SK-N-SH (cell line): ENCODE results near the gene DISP2. TPM values are rescaled to one million over a fixed set of nuclear protein-coding genes. Genes with fewer than 3 reads are reported as not detected.

Source experiments
- CTCF ChIA-PET: fragments of 300-600, 350-600 bp; formaldehyde crosslinking; extraction: SDS; loops from one replicate; lab custom pipeline; 2021; lab: Yijun Ruan, JAX
- POLR2A ChIA-PET: fragments of 350-600 bp; sonication (Branson Sonifier 250); formaldehyde crosslinking; extraction: SDS; loops from one replicate; lab custom pipeline; 2020; ENCODE audit warnings: antibody characterized with exemption, inconsistent platforms; lab: Yijun Ruan, JAX
- DNase-seq: peaks from one replicate; pipeline ENCODE4 v3.0.0; 2012
- H2AFZ ChIP-seq: fragments of 200-600 bp; sonication (generic); 2 replicates; pipeline ENCODE4 v1.8.1; 2016; ENCODE audit warnings: antibody characterized with exemption, mild to moderate bottlenecking, low read depth
- H3F3A ChIP-seq: fragments of 200-600 bp; sonication (generic); replicated peaks from 2 replicates; pipeline ENCODE3; 2016; ENCODE audit warnings: antibody characterized with exemption, mild to moderate bottlenecking; ENCODE audit not compliant: insufficient read depth
- H3K27ac ChIP-seq, 2 experiments: fragments of 200-500 bp in 1 of 2; fragments of 200-600 bp in 1 of 2; sonication (Bioruptor generic) in 1 of 2; sonication (generic), shearing (Covaris generic) in 1 of 2; 2 replicates each; pipeline versions ENCODE4 v1.5.1 to v1.6.1; 2014 to 2016; ENCODE audit warnings: low read depth in 2 of 2, inconsistent platforms in 1 of 2, low read length in 1 of 2, mild to moderate bottlenecking in 1 of 2, mixed read lengths in 1 of 2
- H3K27me3 ChIP-seq: fragments of 200-600 bp; sonication (generic), shearing (Covaris generic); 2 replicates; pipeline ENCODE4 v1.6.1; 2016; ENCODE audit warnings: mixed run types; ENCODE audit not compliant: insufficient read depth
- H3K36me3 ChIP-seq, 2 experiments: fragments of 200-500 bp in 1 of 2; fragments of 200-600 bp in 1 of 2; sonication (Bioruptor generic) in 1 of 2; sonication (generic) in 1 of 2; replicated peaks in 1 of 2; 2 replicates each; pipeline versions ENCODE3 to v1.5.1; 2014 to 2016; ENCODE audit warnings: low read length in 1 of 2, mild to moderate bottlenecking in 1 of 2; ENCODE audit not compliant: insufficient read depth in 2 of 2, control insufficient read depth in 1 of 2
- H3K4me1 ChIP-seq, 2 experiments: fragments of 200-500 bp in 1 of 2; fragments of 200-600 bp in 1 of 2; sonication (Bioruptor generic) in 1 of 2; sonication (generic), shearing (Covaris generic) in 1 of 2; 2 replicates each; pipeline versions ENCODE4 v1.5.1 to v1.6.1; 2014 to 2016; ENCODE audit warnings: low read depth in 1 of 2, low read length in 1 of 2, mixed run types in 1 of 2; ENCODE audit not compliant: insufficient read depth in 2 of 2, control insufficient read depth in 1 of 2
- H3K4me2 ChIP-seq: fragments of 200-600 bp; sonication (generic), shearing (Covaris generic); 2 replicates; pipeline ENCODE4 v1.6.1; 2017; ENCODE audit warnings: mixed run types
- H3K4me3 ChIP-seq, 2 experiments: fragments of 200-500 bp in 1 of 2; fragments of 200-600 bp in 1 of 2; sonication (Bioruptor generic) in 1 of 2; sonication (generic), shearing (Covaris generic) in 1 of 2; 2 replicates each; pipeline versions ENCODE4 v1.5.1 to v1.8.1; 2014 to 2016; ENCODE audit warnings: low read depth in 2 of 2, inconsistent platforms in 1 of 2, low read length in 1 of 2, mild to moderate bottlenecking in 1 of 2, mixed read lengths in 1 of 2, moderate library complexity in 1 of 2
- H3K79me2 ChIP-seq: fragments of 200-600 bp; sonication (generic); 2 replicates; pipeline ENCODE4 v1.8.1; 2017; ENCODE audit warnings: mild to moderate bottlenecking; ENCODE audit not compliant: insufficient read depth
- H3K9ac ChIP-seq: fragments of 200-600 bp; sonication (generic); 2 replicates; pipeline ENCODE4 v1.6.1; 2017; ENCODE audit warnings: mixed run types
- H3K9me2 ChIP-seq: fragments of 200-600 bp; sonication (generic); 2 replicates; pipeline ENCODE4 v1.6.1; 2017; ENCODE audit warnings: mixed run types
- H3K9me3 ChIP-seq: fragments of 200-600 bp; sonication (generic); 2 replicates; pipeline ENCODE4 v1.6.1; 2017; ENCODE audit warnings: mixed run types, mild to moderate bottlenecking, moderate library complexity
- H4K20me1 ChIP-seq: fragments of 200-600 bp; sonication (generic); 2 replicates; pipeline ENCODE4 v1.6.1; 2017; ENCODE audit warnings: mild to moderate bottlenecking, mixed run types; ENCODE audit not compliant: insufficient read depth
- CTCF ChIP-seq: fragments of 200-600 bp; sonication (generic); IDR thresholded peaks from 2 replicates; pipeline ENCODE4 v1.6.1; 2017; ENCODE audit warnings: antibody characterized with exemption, mild to moderate bottlenecking, moderate library complexity
- EP300 ChIP-seq, 2 experiments: IDR thresholded peaks; 2 replicates each; pipeline versions ENCODE4 v1.4.0 to v1.6.1; 2012; ENCODE audit warnings: borderline replicate concordance in 1 of 2, low read depth in 1 of 2, low read length in 1 of 2
- EZH2phosphoT487 ChIP-seq: fragments of 200-600 bp; sonication (generic); IDR thresholded peaks from 2 replicates; pipeline ENCODE4 v1.6.1; 2017; ENCODE audit warnings: low read depth, mixed run types, mild to moderate bottlenecking, antibody characterized with exemption, moderate library complexity, borderline replicate concordance
- FOSL2 ChIP-seq: IDR thresholded peaks from 2 replicates; pipeline ENCODE4 v1.4.0; 2012; ENCODE audit warnings: low read depth, mild to moderate bottlenecking, moderate library complexity, borderline replicate concordance
- FOXJ3 ChIP-seq: sonication (generic); formaldehyde crosslinking; IDR thresholded peaks from 2 replicates; pipeline ENCODE4 v1.5.1; 2020; ENCODE audit warnings: mild to moderate bottlenecking, missing genetic modification reagents
- FOXM1 ChIP-seq: IDR thresholded peaks from 2 replicates; pipeline ENCODE4 v1.4.0; 2012; ENCODE audit warnings: low read depth, mild to moderate bottlenecking
- IRF3 ChIP-seq: fragments of 150-350 bp; IDR thresholded peaks from 2 replicates; pipeline ENCODE4 v1.6.1; 2016; ENCODE audit warnings: mild to moderate bottlenecking, low read depth, low read length
- JUND ChIP-seq: IDR thresholded peaks from 2 replicates; pipeline ENCODE4 v1.4.0; 2012
- MAX ChIP-seq: IDR thresholded peaks from 2 replicates; pipeline ENCODE4 v1.4.0; 2012; ENCODE audit warnings: low read depth
- NFIC ChIP-seq: IDR thresholded peaks from 2 replicates; pipeline ENCODE4 v1.4.0; 2012; ENCODE audit warnings: borderline replicate concordance
- RCOR1 ChIP-seq: fragments of 150-350 bp; IDR thresholded peaks from 2 replicates; pipeline ENCODE4 v1.6.1; 2017; ENCODE audit warnings: antibody characterized with exemption, low read length
- REST ChIP-seq: IDR thresholded peaks from 2 replicates; pipeline ENCODE4 v1.6.1; 2012; ENCODE audit warnings: mild to moderate bottlenecking, low read depth, low read length, moderate library complexity
- RFX5 ChIP-seq: IDR thresholded peaks from 2 replicates; pipeline ENCODE4 v1.6.1; 2012; ENCODE audit warnings: mild to moderate bottlenecking, improper control_type of control experiment, low read length
- RXRA ChIP-seq: IDR thresholded peaks from 2 replicates; pipeline ENCODE4 v1.4.0; 2012; ENCODE audit warnings: low read depth, mild to moderate bottlenecking, borderline replicate concordance
- SMC3 ChIP-seq: IDR thresholded peaks from 2 replicates; pipeline ENCODE4 v1.6.1; 2012; ENCODE audit warnings: low read depth, low read length, improper control_type of control experiment
- TAF1 ChIP-seq: IDR thresholded peaks from 2 replicates; pipeline ENCODE4 v1.6.1; 2012; ENCODE audit warnings: low read depth, mild to moderate bottlenecking, low read length, moderate library complexity, borderline replicate concordance
- ZBTB33 ChIP-seq: IDR thresholded peaks from 2 replicates; pipeline ENCODE4 v1.4.0; 2012; ENCODE audit warnings: low read depth, borderline replicate concordance
- WGBS: methylation state at CpG from one replicate; pipeline ENCODE4 v1.1.6; 2017; ENCODE audit warnings: low lambda C conversion rate; 5-methylcytosine and 5-hydroxymethylcytosine counted together
- polyA plus RNA-seq, 3 experiments: library from polyadenylated mRNA; depleted of rRNA; stranded (reverse); fragments of >200 nt; gene quantifications; 2 replicates each; pipeline ENCODE4 v1.2.3, GENCODE V29; 2012

Gene DISP2
- polyA plus RNA-seq, 1 of the 3 experiments (the other 2 are of a cell fraction): 0.12 TPM

GRCh38 chr15:40320409-40320808 is 37.6 kb upstream of the DISP2 start:
- H3K79me2 ChIP-seq: peaks cover 12% of the 10 kb centered on the region; the same call in 1 of the 2 replicates
- CTCF ChIA-PET: interaction anchor here (0.8 to 70.6 kb wide), 13 partner anchors 6 to 214 kb away, joined by 3 to 2194 read pairs (median 4); partner anchors contain the start of genes ANKRD63, BAHD1, BMF and CCDC9B
- H3K36me3 ChIP-seq: no peaks in the 10 kb centered on the region
- no peaks in the 10 kb centered on the region for H3K9me2 ChIP-seq
- H3K4me3 ChIP-seq: no peak overlapping the region
- peaks cover 10 to 19% of the 10 kb centered on the region in 2 experiments; a peak in 3 of 4 replicates for H3K4me1 ChIP-seq
- no peaks in the 10 kb centered on the region for H4K20me1 ChIP-seq
- H3F3A ChIP-seq: peaks cover 6% of the 10 kb centered on the region
- no peak overlapping the region for H2AFZ ChIP-seq
- no peak overlapping the region for H3K9ac ChIP-seq
- H3K4me2 ChIP-seq: no peak overlapping the region
- no peak for TF ChIP-seq CTCF
- TF ChIP-seq SMC3: no peak
- no peak for TF ChIP-seq MAX
- no peak for TF ChIP-seq RXRA
- TF ChIP-seq FOXM1: no peak
- no peak for TF ChIP-seq JUND
- no peak for TF ChIP-seq NFIC
- TF ChIP-seq IRF3: no peak
- TF ChIP-seq TAF1: no peak
- no peak for TF ChIP-seq RCOR1
- no peak for TF ChIP-seq EZH2phosphoT487
- TF ChIP-seq ZBTB33: no peak
- TF ChIP-seq FOXJ3 (CRISPR knock-in tag): no peak
- TF ChIP-seq REST: no peak
- no peak for TF ChIP-seq EP300 (IDR thresholded peaks at IDR 0.05; ENCODE audit: borderline replicate concordance in 1 of 2, low read depth in 1 of 2, low read length in 1 of 2)
- no peak for TF ChIP-seq FOSL2
- no peak for TF ChIP-seq RFX5
- TF ChIP-seq, all 33 proteins: peak for 0
- WGBS: no CpG with 5 or more reads among the region's 1 CpG
- H3K9me3 ChIP-seq: no peaks in the 10 kb centered on the region
- POLR2A ChIA-PET: no interaction called here
- no peak for DNase-seq
- no peaks in the 10 kb centered on the region for H3K27me3 ChIP-seq
- H3K27ac ChIP-seq: no peak overlapping the region
